IgD-negative memory B cell (primary cell): Measurements from ENCODE around the gene MPP2. TPM values are rescaled to one million over a fixed set of nuclear protein-coding genes. Genes with fewer than 3 reads are reported as not detected.

Source experiments
- H3K27ac Mint-ChIP-seq, 3 donors: one replicate each; pipeline ENCODE4 v1.8.0; 2020 to 2022; ENCODE audit warnings: mild to moderate bottlenecking in 3 of 3, mixed read lengths in 3 of 3, moderate library complexity in 1 of 3
- H3K27me3 Mint-ChIP-seq: one replicate; pipeline ENCODE4 v1.8.0; 2021; ENCODE audit warnings: mixed read lengths
- H3K36me3 Mint-ChIP-seq: one replicate; pipeline ENCODE4 v1.8.0; 2020; ENCODE audit warnings: mild to moderate bottlenecking, mixed read lengths
- H3K4me1 Mint-ChIP-seq, 3 donors: one replicate each; pipeline ENCODE4 v1.8.0; 2020 to 2022; ENCODE audit warnings: mixed read lengths in 3 of 3, mild to moderate bottlenecking in 1 of 3
- H3K4me3 Mint-ChIP-seq, 4 donors: one replicate each; pipeline ENCODE4 v1.8.0; 2020 to 2022; ENCODE audit warnings: mild to moderate bottlenecking in 4 of 4, mixed read lengths in 4 of 4, moderate library complexity in 3 of 4
- H3K9me3 Mint-ChIP-seq, 3 donors: one replicate each; pipeline ENCODE4 v1.8.0; 2020 to 2021; ENCODE audit warnings: mixed read lengths in 3 of 3, mild to moderate bottlenecking in 1 of 3
- polyA plus RNA-seq: library from polyadenylated mRNA; unstranded; fragments of 300-500 nt; fragmentation: Illumina TruSeq; gene quantifications from one replicate; pipeline ENCODE4 v1.2.3, GENCODE V29; 2021

The MPP2 gene, protein sequence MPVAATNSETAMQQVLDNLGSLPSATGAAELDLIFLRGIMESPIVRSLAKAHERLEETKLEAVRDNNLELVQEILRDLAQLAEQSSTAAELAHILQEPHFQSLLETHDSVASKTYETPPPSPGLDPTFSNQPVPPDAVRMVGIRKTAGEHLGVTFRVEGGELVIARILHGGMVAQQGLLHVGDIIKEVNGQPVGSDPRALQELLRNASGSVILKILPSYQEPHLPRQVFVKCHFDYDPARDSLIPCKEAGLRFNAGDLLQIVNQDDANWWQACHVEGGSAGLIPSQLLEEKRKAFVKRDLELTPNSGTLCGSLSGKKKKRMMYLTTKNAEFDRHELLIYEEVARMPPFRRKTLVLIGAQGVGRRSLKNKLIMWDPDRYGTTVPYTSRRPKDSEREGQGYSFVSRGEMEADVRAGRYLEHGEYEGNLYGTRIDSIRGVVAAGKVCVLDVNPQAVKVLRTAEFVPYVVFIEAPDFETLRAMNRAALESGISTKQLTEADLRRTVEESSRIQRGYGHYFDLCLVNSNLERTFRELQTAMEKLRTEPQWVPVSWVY
- 0.18 TPM for polyA plus RNA-seq

DNA sequence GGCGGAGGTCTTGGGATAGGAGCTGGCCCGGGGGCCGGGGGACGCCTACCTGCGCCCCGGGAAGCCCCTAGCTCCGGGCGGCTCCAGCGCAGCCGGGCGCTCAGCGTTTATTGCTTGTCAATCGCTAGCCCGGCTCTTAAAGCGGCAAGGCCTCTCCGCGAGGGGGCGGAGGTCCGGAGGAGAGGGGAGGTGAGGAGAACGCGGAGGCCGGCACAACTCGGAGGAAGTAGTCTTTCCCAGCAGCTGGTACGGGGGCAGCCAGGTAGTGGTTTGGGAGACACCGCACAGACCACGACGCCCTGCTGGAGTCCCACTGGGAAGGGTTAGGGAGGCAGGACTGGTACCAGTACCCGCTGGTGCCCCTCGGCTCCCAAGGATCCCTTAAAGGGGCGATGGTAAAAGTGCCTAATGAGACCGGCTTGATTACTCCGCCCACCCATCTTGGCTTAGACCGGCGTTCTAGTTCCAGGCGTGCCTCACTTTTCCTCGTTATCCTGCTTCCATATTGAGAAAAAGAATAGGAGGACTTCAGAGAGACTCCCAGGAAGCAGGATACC, at the start of gene MPP2:
TSS of gene MPP2 (minus strand) at position 112 of the 557 bp plus-strand sequence. CDS start 3,076 bp downstream, outside the sequence.
- H3K9me3 Mint-ChIP-seq, result no peaks in the 10 kb centered on the region
- peaks cover 5 to 8% (median 7%) of the 10 kb centered on the region in 3 donors for H3K4me1 Mint-ChIP-seq
- no peaks in the 10 kb centered on the region for H3K36me3 Mint-ChIP-seq
- no peak within 1 kb of the TSS for H3K27ac Mint-ChIP-seq
- H3K4me3 Mint-ChIP-seq, result peak within 1 kb of the TSS; percentile 58 to 91 (median 76)
- H3K27me3 Mint-ChIP-seq, result peaks cover 43% of the 10 kb centered on the region

DNA sequence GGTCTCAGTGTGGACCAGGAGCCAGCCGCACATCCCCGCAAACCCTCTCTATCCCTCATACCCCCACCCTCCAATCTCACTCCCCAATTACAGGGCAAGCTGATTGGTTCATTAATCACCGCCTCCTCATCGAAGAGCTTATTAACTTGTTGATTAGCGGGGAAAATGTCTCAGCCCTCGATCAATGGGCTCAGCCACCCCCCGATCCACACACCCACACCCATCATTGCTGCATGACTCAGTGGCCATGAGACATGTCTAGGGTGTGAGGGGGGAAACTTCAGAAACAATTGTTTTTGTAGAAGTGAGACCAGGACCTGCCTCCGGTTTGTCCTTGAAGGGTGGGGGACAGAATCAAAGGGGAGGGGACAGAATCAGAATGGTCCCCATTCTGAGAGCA, 48.9 kb upstream of the MPP2 start:
- H3K4me1 Mint-ChIP-seq, result peaks cover 0 to 5% (median 0%) of the 10 kb centered on the region in 3 donors
- no peak overlapping the region for H3K27ac Mint-ChIP-seq
- H3K36me3 Mint-ChIP-seq, result no peaks in the 10 kb centered on the region
- no peak overlapping the region for H3K4me3 Mint-ChIP-seq
- H3K9me3 Mint-ChIP-seq, result peaks cover 0 to 3% (median 0%) of the 10 kb centered on the region in 3 donors
- peaks cover 32% of the 10 kb centered on the region for H3K27me3 Mint-ChIP-seq

DNA sequence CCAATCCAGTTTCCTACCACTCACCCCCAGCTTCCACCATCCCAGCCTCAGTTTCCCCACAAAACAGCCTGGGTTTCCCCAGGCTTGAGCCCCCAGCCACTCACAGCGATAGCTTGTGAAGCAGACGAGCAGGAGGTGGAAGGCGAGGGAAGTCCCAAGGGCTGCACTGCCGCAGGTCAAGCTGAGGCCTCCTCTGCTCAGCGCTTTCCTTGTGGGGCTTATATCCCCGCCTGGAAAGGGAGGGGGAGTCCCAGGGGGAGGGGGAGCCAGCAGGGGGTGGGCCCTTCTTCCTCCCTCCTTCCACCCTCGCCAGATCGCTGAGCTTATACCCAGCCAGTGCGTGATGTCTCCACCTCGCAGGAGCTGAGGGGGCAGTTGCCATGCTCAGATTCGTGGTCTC, 46.4 kb upstream of the MPP2 start, which contains the start of gene PYY:
TSS of gene PYY (minus strand) at position 195 of the 400 bp plus-strand sequence. CDS start 457 bp downstream, outside the sequence.
- Mint-ChIP-seq H3K27ac (no peak within 1 kb of the TSS), H3K4me3 (peak within 1 kb of the TSS in 1 of 4 donors; percentile 60)

DNA sequence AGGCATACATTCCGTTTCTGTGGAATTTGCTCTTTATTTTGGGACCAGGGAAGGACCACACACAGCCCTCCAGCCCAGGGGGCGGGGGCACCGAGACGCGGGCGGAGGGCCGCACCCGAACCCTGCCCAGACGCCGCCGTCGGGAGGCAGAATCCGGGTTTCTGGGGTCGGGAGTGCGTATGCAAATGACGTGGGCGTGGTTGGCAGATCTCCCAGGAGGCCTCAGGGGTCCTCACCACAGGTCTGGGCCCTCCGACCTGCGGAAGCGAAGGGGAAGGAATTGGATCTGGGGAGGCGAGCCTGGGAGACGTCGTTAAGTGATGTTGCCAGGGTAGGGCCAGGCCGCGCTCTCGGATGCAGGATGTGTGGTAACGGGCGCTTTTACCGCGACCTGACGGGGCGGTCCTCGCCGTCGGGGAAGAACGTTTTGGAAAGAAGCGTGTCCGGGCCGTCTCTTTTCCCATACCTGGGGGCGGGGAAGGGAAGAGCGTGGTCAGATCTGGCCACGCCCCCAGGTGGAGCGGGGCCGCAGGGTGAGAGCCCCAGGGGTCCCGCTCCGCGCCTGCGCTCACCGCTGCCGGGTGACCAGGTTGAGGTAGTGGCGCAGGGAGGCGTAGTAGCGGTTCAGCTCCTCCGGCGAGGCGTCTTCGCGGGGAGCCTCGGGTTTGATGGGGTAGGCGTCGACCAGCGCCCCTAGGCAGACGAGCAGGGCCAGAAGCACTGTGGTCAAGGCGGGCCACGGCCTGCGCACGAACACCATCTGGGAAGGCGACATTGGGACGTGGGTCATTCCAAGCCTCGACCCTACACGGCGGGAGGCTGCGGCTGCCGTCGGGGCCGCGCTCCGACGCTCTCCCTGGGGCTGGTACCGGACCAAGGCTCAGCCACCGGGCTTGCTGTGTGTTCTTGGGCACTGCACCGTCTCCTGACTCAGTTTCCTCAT, 45.7 kb upstream of the MPP2 start:
- peak overlapping the region in 1 of 4 donors; percentile 60 for H3K4me3 Mint-ChIP-seq
- H3K9me3 Mint-ChIP-seq, result peaks cover 0 to 3% (median 0%) of the 10 kb centered on the region in 3 donors
- peaks cover 0 to 5% (median 0%) of the 10 kb centered on the region in 3 donors for H3K4me1 Mint-ChIP-seq
- H3K36me3 Mint-ChIP-seq, result peaks cover 2% of the 10 kb centered on the region
- H3K27ac Mint-ChIP-seq, result no peak overlapping the region
- peaks cover 32% of the 10 kb centered on the region for H3K27me3 Mint-ChIP-seq

More for the DNA sequence above, 46.4 kb upstream of the MPP2 start, which contains the start of gene PYY:
- peaks cover 0 to 3% (median 0%) of the 10 kb centered on the region in 3 donors for H3K9me3 Mint-ChIP-seq
- H3K4me1 Mint-ChIP-seq, result peaks cover 0 to 5% (median 0%) of the 10 kb centered on the region in 3 donors
- H3K36me3 Mint-ChIP-seq, result peaks cover 2% of the 10 kb centered on the region
- peaks cover 32% of the 10 kb centered on the region for H3K27me3 Mint-ChIP-seq

DNA sequence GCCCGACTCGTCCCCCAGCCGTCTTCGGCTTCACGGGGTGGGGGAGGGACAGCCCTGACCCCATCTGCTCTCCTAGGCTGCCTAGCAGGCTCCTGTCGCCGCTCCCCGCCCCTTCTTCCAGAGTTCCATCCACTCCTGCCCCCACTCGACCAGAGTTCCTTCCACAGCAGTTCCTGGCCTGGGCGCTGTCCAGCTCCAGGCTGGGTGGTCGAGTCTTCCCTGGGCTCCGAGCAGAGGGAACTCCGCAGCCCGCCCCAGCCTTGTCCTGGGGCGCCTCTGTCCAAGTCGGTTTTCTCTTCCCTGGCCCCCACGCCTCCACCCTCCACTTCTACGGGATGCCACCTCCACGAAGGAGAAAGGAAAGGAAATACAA, 45.0 kb upstream of the MPP2 start:
- Mint-ChIP-seq H3K36me3 (peaks cover 2% of the 10 kb centered on the region), H3K27me3 (peaks cover 36% of the 10 kb centered on the region), H3K4me3 (no peak overlapping the region), H3K9me3 (peaks cover 0 to 3% (median 0%) of the 10 kb centered on the region in 3 donors), H3K4me1 (peaks cover 0 to 5% (median 0%) of the 10 kb centered on the region in 3 donors), H3K27ac (no peak overlapping the region)

DNA sequence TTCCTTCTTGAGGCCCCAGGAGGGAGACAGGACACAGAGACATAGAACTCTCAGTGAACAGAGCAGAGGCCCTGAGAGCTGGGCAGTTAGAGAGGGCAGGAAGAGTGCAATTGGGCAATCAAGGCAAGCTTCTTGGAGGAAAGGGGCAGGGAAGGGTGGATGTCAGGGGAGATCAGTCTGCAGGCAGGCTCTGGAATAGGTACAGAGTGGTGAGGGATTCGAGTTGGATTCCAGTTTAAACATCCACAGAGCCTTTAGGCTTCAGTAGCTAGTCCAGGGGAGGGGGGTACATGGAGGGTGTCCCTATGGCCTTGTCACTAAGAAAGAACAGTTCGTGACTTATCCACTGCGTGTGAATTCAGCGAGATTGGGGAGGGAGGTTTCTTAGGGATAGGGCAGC, 44.4 kb upstream of the MPP2 start:
- Mint-ChIP-seq H3K36me3 (peaks cover 2% of the 10 kb centered on the region), H3K4me1 (peaks cover 0 to 5% (median 0%) of the 10 kb centered on the region in 3 donors), H3K9me3 (peaks cover 0 to 3% (median 0%) of the 10 kb centered on the region in 3 donors), H3K27me3 (peaks cover 36% of the 10 kb centered on the region), H3K4me3 (no peak overlapping the region), H3K27ac (peak overlapping the region in 1 of 3 donors; percentile 93)

DNA sequence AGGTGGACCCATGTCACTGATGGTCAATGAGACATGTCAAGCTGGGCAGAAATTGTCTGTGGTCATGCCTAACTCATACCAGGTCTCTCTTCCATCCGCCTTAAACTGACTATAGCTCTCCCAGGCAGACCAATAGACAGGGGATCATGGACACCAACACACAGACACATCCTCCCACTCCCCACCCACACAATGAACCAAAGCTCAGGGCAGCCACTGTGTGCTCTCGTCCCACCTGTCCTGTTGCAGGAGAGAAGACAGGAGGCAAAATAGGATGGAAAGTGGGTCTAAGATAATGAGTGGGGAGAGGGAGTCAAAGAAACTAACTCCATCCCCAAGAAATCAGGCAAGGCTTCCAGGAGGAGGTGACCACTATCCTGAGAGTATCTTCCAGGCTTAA, 43.2 kb upstream of the MPP2 start:
- peaks cover 35% of the 10 kb centered on the region for H3K27me3 Mint-ChIP-seq
- peaks cover 0 to 3% (median 0%) of the 10 kb centered on the region in 3 donors for H3K9me3 Mint-ChIP-seq
- H3K27ac Mint-ChIP-seq, result no peak overlapping the region
- no peak overlapping the region for H3K4me3 Mint-ChIP-seq
- peaks cover 2% of the 10 kb centered on the region for H3K36me3 Mint-ChIP-seq
- H3K4me1 Mint-ChIP-seq, result peaks cover 0 to 5% (median 0%) of the 10 kb centered on the region in 3 donors

DNA sequence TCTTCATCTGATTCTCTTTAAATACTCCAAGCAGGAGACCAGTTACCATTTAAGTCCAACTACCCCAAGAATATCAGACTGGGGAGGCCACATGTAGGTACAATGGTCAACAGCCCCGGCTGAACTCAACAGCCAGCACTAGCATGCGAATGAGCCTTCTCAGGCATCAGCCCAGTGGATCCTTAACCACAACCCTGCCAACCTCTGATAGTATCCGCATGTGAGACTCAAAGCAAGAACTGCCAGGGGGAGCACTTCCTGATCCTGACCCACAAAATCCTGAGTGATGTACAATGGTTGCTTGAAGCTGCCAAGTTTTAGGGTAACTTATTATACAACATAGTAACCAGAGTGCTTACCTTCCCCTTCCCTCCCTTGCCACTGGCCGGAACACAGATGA, 42.4 kb upstream of the MPP2 start:
- Mint-ChIP-seq H3K4me1 (peaks cover 0 to 5% (median 0%) of the 10 kb centered on the region in 3 donors), H3K27ac (no peak overlapping the region), H3K27me3 (peaks cover 32% of the 10 kb centered on the region), H3K4me3 (no peak overlapping the region), H3K36me3 (peaks cover 2% of the 10 kb centered on the region), H3K9me3 (peaks cover 0 to 3% (median 0%) of the 10 kb centered on the region in 3 donors)

DNA sequence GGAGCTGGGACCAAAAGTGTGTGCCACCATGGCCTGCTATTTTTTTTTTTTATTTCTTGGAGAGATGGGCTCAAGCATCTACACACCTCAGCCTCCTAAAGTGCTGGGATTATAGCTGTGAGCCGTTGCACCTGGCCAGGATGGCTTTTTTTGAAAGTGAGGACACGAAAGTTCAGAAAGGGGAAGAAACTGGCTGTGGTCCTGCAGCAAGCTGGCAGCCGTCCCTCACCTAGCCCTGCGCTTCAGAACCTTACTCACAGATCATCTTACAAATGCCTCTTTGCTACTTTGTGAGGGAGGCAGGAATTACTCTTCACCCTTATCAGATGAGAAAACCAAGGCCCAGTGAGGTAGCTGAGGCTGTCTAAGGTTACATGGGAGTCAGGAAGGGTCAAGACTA, 39.4 kb upstream of the MPP2 start:
- Mint-ChIP-seq H3K4me1 (no peaks in the 10 kb centered on the region), H3K27ac (no peak overlapping the region), H3K27me3 (peaks cover 15% of the 10 kb centered on the region), H3K4me3 (no peak overlapping the region), H3K36me3 (peaks cover 4% of the 10 kb centered on the region), H3K9me3 (peaks cover 0 to under 1% (median 0%) of the 10 kb centered on the region in 3 donors)

DNA sequence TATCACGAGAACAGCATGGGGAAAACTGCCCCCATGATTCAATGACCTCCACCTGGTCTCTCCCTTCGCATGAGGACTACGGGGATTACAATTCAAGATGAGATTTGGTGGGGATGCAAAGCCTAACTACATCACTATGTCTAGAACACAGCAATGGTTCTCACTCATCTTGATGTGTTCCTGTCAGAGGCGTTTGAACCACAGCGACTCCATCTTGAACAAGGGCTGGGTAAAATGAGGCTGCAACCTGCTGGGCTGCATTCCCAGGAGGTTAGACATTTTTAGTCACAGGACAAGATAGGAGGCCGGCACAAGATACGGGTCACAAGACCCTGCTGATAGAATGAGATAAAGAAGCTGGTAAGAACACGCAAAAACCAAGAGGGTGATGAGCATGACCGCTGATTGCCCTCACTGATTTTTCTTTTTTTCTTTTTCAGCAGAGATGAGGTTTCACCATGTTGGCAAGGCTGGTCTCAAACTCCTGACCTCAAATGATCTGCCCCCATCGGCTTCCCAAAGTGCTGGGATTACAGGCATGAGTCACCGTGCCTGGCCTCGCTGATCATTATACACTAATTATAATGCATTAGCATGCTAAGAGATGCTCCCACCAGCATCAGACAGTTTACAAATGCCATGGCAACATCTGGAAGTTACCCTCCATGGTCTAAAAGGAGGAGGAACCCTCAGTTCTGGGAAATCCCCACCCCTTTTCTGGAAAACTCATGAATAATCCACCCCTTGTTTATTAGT, 37.9 kb upstream of the MPP2 start:
- Mint-ChIP-seq H3K4me3 (no peak overlapping the region), H3K27me3 (peaks cover 13% of the 10 kb centered on the region), H3K9me3 (no peaks in the 10 kb centered on the region), H3K36me3 (peaks cover 3% of the 10 kb centered on the region), H3K4me1 (no peaks in the 10 kb centered on the region), H3K27ac (peak overlapping the region in 1 of 3 donors; percentile 20)

DNA sequence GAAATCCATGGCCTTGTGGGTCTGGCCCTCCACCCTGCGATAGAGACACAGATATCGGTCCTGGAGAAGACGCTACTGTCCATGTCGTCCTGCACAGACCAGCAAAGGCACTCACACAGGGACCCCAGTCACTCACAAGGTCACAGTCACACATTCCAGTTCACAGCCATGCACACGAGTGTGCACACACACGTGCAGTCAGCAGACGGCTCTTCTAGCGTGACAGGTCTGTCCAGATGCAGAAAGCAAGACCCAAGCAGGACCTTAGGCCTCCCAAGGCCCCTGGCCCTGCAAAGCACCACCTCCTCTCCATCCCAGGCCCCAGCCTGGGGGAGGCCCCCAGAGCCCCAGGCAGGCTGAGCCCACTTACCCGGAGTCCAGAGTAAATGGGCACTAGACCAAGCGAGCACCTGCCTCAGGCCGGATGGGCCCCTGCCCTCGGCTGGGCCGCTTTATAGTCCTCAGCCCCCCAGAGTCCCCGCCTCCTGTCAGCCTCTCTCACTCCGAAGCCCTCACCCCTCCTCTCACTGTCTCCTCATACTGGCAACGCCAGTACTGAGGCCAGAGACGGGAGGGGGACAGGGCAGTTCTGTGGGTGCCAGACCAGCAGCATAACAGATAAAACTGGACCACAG, 34.8 kb upstream of the MPP2 start, which contains the start of gene PPY:
TSS of gene PPY (minus strand) at position 426 of the 635 bp plus-strand sequence. CDS start 822 bp downstream, outside the sequence.
- H3K4me1 Mint-ChIP-seq, result peaks cover 0 to 2% (median 0%) of the 10 kb centered on the region in 3 donors
- H3K27ac Mint-ChIP-seq, result no peak within 1 kb of the TSS
- peaks cover 15% of the 10 kb centered on the region for H3K27me3 Mint-ChIP-seq
- no peaks in the 10 kb centered on the region for H3K9me3 Mint-ChIP-seq
- peaks cover 4% of the 10 kb centered on the region for H3K36me3 Mint-ChIP-seq
- no peak within 1 kb of the TSS for H3K4me3 Mint-ChIP-seq

DNA sequence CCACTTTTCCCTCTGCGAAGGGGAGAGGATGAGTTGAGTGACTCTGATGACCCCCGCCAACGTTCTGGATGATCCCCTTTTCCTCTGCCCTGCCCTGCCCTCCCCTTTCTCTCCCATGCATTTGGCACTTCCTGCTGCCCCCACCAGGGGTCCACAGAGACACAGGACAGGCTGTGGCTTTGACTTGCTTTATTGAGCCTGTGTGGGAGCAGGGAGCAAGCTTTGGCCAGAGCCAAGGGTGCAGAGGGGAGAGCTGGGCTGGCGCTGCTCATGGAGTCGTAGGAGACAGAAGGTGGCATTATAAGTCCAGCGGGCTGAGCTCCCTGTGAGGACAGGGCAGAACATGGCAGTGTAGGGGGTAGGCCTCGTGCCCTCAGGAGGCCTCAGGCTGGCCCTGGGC, 33.3 kb upstream of the MPP2 start:
- Mint-ChIP-seq H3K27ac (no peak overlapping the region), H3K36me3 (peaks cover 4% of the 10 kb centered on the region), H3K9me3 (no peaks in the 10 kb centered on the region), H3K27me3 (peaks cover 13% of the 10 kb centered on the region), H3K4me1 (peaks cover 0 to 2% (median 0%) of the 10 kb centered on the region in 3 donors), H3K4me3 (no peak overlapping the region)

DNA sequence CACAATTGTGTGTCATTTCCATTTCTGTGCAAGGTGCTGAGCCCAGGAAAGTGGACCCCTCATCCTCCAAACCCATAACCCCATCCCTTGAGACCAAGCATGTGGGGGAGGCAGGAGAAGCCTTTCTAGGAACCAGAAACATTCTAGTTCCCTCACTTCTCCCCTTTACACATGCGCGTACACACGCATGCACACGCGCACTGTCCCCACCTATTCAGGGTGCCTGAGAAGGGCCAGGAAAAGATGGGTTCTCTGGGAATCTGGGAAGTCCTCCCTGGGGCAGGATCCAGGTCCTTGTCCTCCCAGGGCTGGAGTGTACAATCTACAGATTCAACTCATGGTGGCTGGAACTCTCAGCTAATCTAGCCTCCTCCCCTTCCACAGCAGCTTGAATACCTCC, 32.5 kb upstream of the MPP2 start:
- peaks cover 4% of the 10 kb centered on the region for H3K36me3 Mint-ChIP-seq
- H3K4me1 Mint-ChIP-seq, result peaks cover 0 to 2% (median 0%) of the 10 kb centered on the region in 3 donors
- no peak overlapping the region for H3K27ac Mint-ChIP-seq
- peaks cover 13% of the 10 kb centered on the region for H3K27me3 Mint-ChIP-seq
- H3K9me3 Mint-ChIP-seq, result no peaks in the 10 kb centered on the region
- H3K4me3 Mint-ChIP-seq, result no peak overlapping the region
